Mesenchymal stem cell (in vitro differentiated cells and primary cell): ENCODE results near the gene ALDH4A1.

Source experiments
- DNase-seq: peaks from one replicate; pipeline ENCODE4 v3.0.0-alpha.2; 2013
- H2AFZ ChIP-seq: one replicate; pipeline ENCODE4 v1.6.1; 2013; ENCODE audit warnings: low read depth, mild to moderate bottlenecking, control low read depth, inconsistent platforms, low read length, moderate library complexity
- H2AK5ac ChIP-seq: 2 replicates; pipeline ENCODE4 v1.6.1; 2013; ENCODE audit warnings: low read length, moderate library complexity, mild to moderate bottlenecking, inconsistent platforms; ENCODE audit not compliant: severe bottlenecking
- H2BK120ac ChIP-seq: one replicate; pipeline ENCODE4 v1.6.1; 2013; ENCODE audit warnings: low read depth, mild to moderate bottlenecking, inconsistent platforms, low read length, moderate library complexity
- H2BK12ac ChIP-seq, 2 experiments: one replicate each; pipeline ENCODE4 v1.6.1; 2013; ENCODE audit warnings: inconsistent platforms in 2 of 2, low read length in 2 of 2, mild to moderate bottlenecking in 2 of 2, moderate library complexity in 2 of 2, control low read depth in 1 of 2
- H2BK15ac ChIP-seq: one replicate; pipeline ENCODE4 v1.6.1; 2013; ENCODE audit warnings: mild to moderate bottlenecking, low read depth, inconsistent platforms; ENCODE audit not compliant: poor library complexity, severe bottlenecking
- H2BK5ac ChIP-seq: 2 replicates; pipeline ENCODE4 v1.6.1; 2013; ENCODE audit warnings: low read depth, mild to moderate bottlenecking, low read length, control low read depth, inconsistent platforms; ENCODE audit not compliant: poor library complexity, severe bottlenecking
- H3K14ac ChIP-seq, 2 experiments: one replicate each; pipeline ENCODE4 v1.6.1; 2013; ENCODE audit warnings: inconsistent platforms in 2 of 2, low read length in 2 of 2, control low read depth in 1 of 2, mild to moderate bottlenecking in 1 of 2, moderate library complexity in 1 of 2
- H3K18ac ChIP-seq, 2 experiments: one replicate each; pipeline ENCODE4 v1.6.1; 2013; ENCODE audit warnings: inconsistent platforms in 2 of 2, low read length in 2 of 2, control low read depth in 1 of 2, low read depth in 1 of 2, mild to moderate bottlenecking in 1 of 2
- H3K23ac ChIP-seq, 2 experiments: one replicate each; pipeline ENCODE4 v1.6.1; 2013; ENCODE audit warnings: inconsistent platforms in 2 of 2, low read length in 2 of 2, mild to moderate bottlenecking in 2 of 2, moderate library complexity in 2 of 2, control low read depth in 1 of 2
- H3K27ac ChIP-seq: 2 replicates; pipeline ENCODE4 v1.5.1; 2013; ENCODE audit warnings: mild to moderate bottlenecking, moderate library complexity, low read length, control low read depth, inconsistent platforms; ENCODE audit not compliant: poor library complexity, severe bottlenecking
- H3K27me3 ChIP-seq, 2 experiments: 2 replicates each; pipeline versions ENCODE4 v1.6.1 to v1.7.0; 2013; ENCODE audit warnings: low read length in 2 of 2, mild to moderate bottlenecking in 2 of 2, moderate library complexity in 2 of 2, control low read depth in 1 of 2, inconsistent platforms in 1 of 2; ENCODE audit not compliant: control insufficient read depth in 1 of 2, insufficient read depth in 1 of 2
- H3K36me3 ChIP-seq, 2 experiments: 2 replicates each; pipeline versions ENCODE4 v1.6.1 to v1.7.0; 2013; ENCODE audit warnings: low read length in 2 of 2, control low read depth in 1 of 2, inconsistent platforms in 1 of 2, low read depth in 1 of 2, mild to moderate bottlenecking in 1 of 2; ENCODE audit not compliant: insufficient read depth in 2 of 2, control insufficient read depth in 1 of 2
- H3K4ac ChIP-seq, 2 experiments: one replicate each; pipeline ENCODE4 v1.6.1; 2013; ENCODE audit warnings: inconsistent platforms in 2 of 2, low read length in 2 of 2, mild to moderate bottlenecking in 2 of 2, moderate library complexity in 2 of 2, control low read depth in 1 of 2, low read depth in 1 of 2
- H3K4me1 ChIP-seq: 2 replicates; pipeline ENCODE4 v1.6.1; 2013; ENCODE audit warnings: low read depth, low read length, control low read depth; ENCODE audit not compliant: control insufficient read depth, insufficient read depth
- H3K4me2 ChIP-seq: 2 replicates; pipeline ENCODE4 v1.6.1; 2013; ENCODE audit warnings: low read length, mild to moderate bottlenecking, inconsistent platforms; ENCODE audit not compliant: poor library complexity, severe bottlenecking
- H3K4me3 ChIP-seq, 2 experiments: 2 replicates each; pipeline versions ENCODE4 v1.5.1 to v1.7.0; 2013; ENCODE audit warnings: low read length in 2 of 2, mild to moderate bottlenecking in 2 of 2, control low read depth in 1 of 2, low read depth in 1 of 2; ENCODE audit not compliant: insufficient read depth in 1 of 2
- H3K79me1 ChIP-seq: replicated peaks from 2 replicates; pipeline ENCODE4 v1.6.1; 2013; ENCODE audit warnings: mild to moderate bottlenecking, control low read depth, low read length, inconsistent platforms; ENCODE audit not compliant: poor library complexity, severe bottlenecking
- H3K9ac ChIP-seq: 2 replicates; pipeline ENCODE4 v1.7.0; 2013; ENCODE audit warnings: mild to moderate bottlenecking, low read length, moderate library complexity
- H3K9me3 ChIP-seq: 2 replicates; pipeline ENCODE4 v1.7.0; 2013; ENCODE audit warnings: mild to moderate bottlenecking, low read length; ENCODE audit not compliant: control insufficient read depth
- H4K8ac ChIP-seq: one replicate; pipeline ENCODE4 v1.6.1; 2013; ENCODE audit warnings: inconsistent platforms, mild to moderate bottlenecking, low read length, moderate library complexity
- H4K91ac ChIP-seq: one replicate; pipeline ENCODE4 v1.6.1; 2013; ENCODE audit warnings: mild to moderate bottlenecking, low read length, inconsistent platforms
- WGBS: methylation state at CpG from one replicate; pipeline ENCODE4 v1.1.7; 2013; ENCODE audit warnings: mixed read lengths; 5-methylcytosine and 5-hydroxymethylcytosine counted together

Gene ALDH4A1

GRCh38 chr1:18831656-18832055, 70.7 kb downstream of the ALDH4A1 start:
- Histone ChIP-seq H3K79me1 (no peaks in the 10 kb centered on the region), H3K9me3 (peaks cover 14% of the 10 kb centered on the region), H2AK5ac (no peak overlapping the region), H3K18ac (no peak overlapping the region), H4K91ac (no peak overlapping the region), H2BK12ac (no peak overlapping the region), H2BK5ac (no peak overlapping the region), H3K27ac (no peak overlapping the region), H3K4me3 (no peak overlapping the region), H3K4me2 (no peak overlapping the region), H2BK120ac (no peak overlapping the region), H3K36me3 (no peaks in the 10 kb centered on the region), H2BK15ac (no peak overlapping the region), H3K4me1 (no peaks in the 10 kb centered on the region), H3K9ac (no peak overlapping the region), H4K8ac (no peak overlapping the region), H3K27me3 (peaks cover 22 to 52% of the 10 kb centered on the region in 2 experiments), H3K14ac (no peak overlapping the region), H2AFZ (no peak overlapping the region), H3K4ac (no peak overlapping the region), H3K23ac (no peak overlapping the region)
- WGBS, result 69% methylated on average over 2 of the region's 2 CpGs
- DNase-seq, result no peak

GRCh38 chr1:18830596-18830995, 71.8 kb downstream of the ALDH4A1 start:
- Histone ChIP-seq H4K91ac (no peak overlapping the region), H3K18ac (no peak overlapping the region), H3K9ac (no peak overlapping the region), H2BK15ac (no peak overlapping the region), H3K9me3 (peaks cover 15% of the 10 kb centered on the region), H3K4me1 (no peaks in the 10 kb centered on the region), H2BK12ac (no peak overlapping the region), H3K14ac (no peak overlapping the region), H3K23ac (no peak overlapping the region), H2AFZ (no peak overlapping the region), H3K4me3 (no peak overlapping the region), H2AK5ac (no peak overlapping the region), H3K4ac (no peak overlapping the region), H2BK120ac (no peak overlapping the region), H3K27ac (no peak overlapping the region), H3K79me1 (no peaks in the 10 kb centered on the region), H3K4me2 (no peak overlapping the region), H4K8ac (no peak overlapping the region), H3K27me3 (peaks cover 17 to 46% of the 10 kb centered on the region in 2 experiments), H2BK5ac (no peak overlapping the region), H3K36me3 (no peaks in the 10 kb centered on the region)
- DNase-seq, result no peak
- 65% methylated on average over 12 of the region's 12 CpGs for WGBS

GRCh38 chr1:18829671-18830070, 72.7 kb downstream of the ALDH4A1 start:
- Histone ChIP-seq H3K4me1 (no peaks in the 10 kb centered on the region), H3K23ac (no peak overlapping the region), H2AK5ac (no peak overlapping the region), H2BK15ac (no peak overlapping the region), H3K27me3 (peaks cover 8 to 38% of the 10 kb centered on the region in 2 experiments), H3K4me3 (no peak overlapping the region), H2AFZ (no peak overlapping the region), H3K14ac (no peak overlapping the region), H3K18ac (no peak overlapping the region), H3K4me2 (no peak overlapping the region), H4K91ac (no peak overlapping the region), H2BK120ac (no peak overlapping the region), H2BK12ac (no peak overlapping the region), H3K9me3 (peaks cover 15% of the 10 kb centered on the region), H3K79me1 (no peaks in the 10 kb centered on the region), H3K4ac (no peak overlapping the region), H4K8ac (no peak overlapping the region), H3K27ac (no peak overlapping the region), H3K9ac (no peak overlapping the region), H2BK5ac (no peak overlapping the region), H3K36me3 (no peaks in the 10 kb centered on the region)
- WGBS, result no CpG with 5 or more reads among the region's 1 CpG
- no peak for DNase-seq

GRCh38 chr1:18828224-18828623, 74.1 kb downstream of the ALDH4A1 start:
- Histone ChIP-seq H2BK5ac (no peak overlapping the region), H3K23ac (no peak overlapping the region), H4K91ac (no peak overlapping the region), H2BK120ac (no peak overlapping the region), H2AFZ (no peak overlapping the region), H2BK15ac (no peak overlapping the region), H3K36me3 (no peaks in the 10 kb centered on the region), H3K14ac (no peak overlapping the region), H3K4me2 (no peak overlapping the region), H3K9ac (no peak overlapping the region), H2AK5ac (no peak overlapping the region), H3K4me3 (no peak overlapping the region), H3K4ac (no peak overlapping the region), H3K4me1 (no peaks in the 10 kb centered on the region), H3K79me1 (no peaks in the 10 kb centered on the region), H3K9me3 (peaks cover 15% of the 10 kb centered on the region), H3K27me3 (peaks cover 3 to 27% of the 10 kb centered on the region in 2 experiments), H4K8ac (no peak overlapping the region), H3K27ac (no peak overlapping the region), H3K18ac (no peak overlapping the region), H2BK12ac (no peak overlapping the region)
- no peak for DNase-seq
- no CpG with 5 or more reads among the region's 2 CpGs for WGBS
